GM12875 (cell line): ENCODE data around the gene CUL2.
"Not testable (repeated sequence)": the region's sequence is repeated elsewhere in the genome, so short reads cannot be mapped to it uniquely, and the experiment has no call there.

Experiments used
- H3K4me3 ChIP-seq: one replicate; pipeline ENCODE4 v1.5.1; 2011; ENCODE audit warnings: low read depth, low read length, control low read depth
- CTCF ChIP-seq: IDR thresholded peaks from 2 replicates; pipeline ENCODE4 v1.5.1; 2011; ENCODE audit warnings: low read depth, mild to moderate bottlenecking, control low read depth, inconsistent platforms, low read length, moderate library complexity, borderline replicate concordance; ENCODE audit not compliant: insufficient read depth

Gene CUL2

GRCh38 chr10:34995925-34996324 lies 94.2 kb downstream of the CUL2 start:
- no peak for TF ChIP-seq CTCF
- no peak overlapping the region for H3K4me3 ChIP-seq

GRCh38 chr10:34994565-34995142 lies 95.5 kb downstream of the CUL2 start:
- H3K4me3 ChIP-seq, result no peak overlapping the region
- peak; percentile 70 for TF ChIP-seq CTCF

GRCh38 chr10:34993782-34994181 lies 96.4 kb downstream of the CUL2 start:
- no peak for TF ChIP-seq CTCF

GRCh38 chr10:34991117-34991516 lies 99.0 kb downstream of the CUL2 start:
- not testable (repeated sequence) for H3K4me3 ChIP-seq

More at GRCh38 chr10:34993782-34994181, 96.4 kb downstream of the CUL2 start:
- H3K4me3 ChIP-seq, result no peak overlapping the region

GRCh38 chr10:34988397-34989067 lies 101.6 kb downstream of the CUL2 start:
- no peak overlapping the region for H3K4me3 ChIP-seq
- no peak for TF ChIP-seq CTCF

- TF ChIP-seq CTCF, result no peak
- H3K4me3 ChIP-seq, result no peak overlapping the region
Measured at GRCh38 chr10:34985823-34986222, 104.3 kb downstream of the CUL2 start.

GRCh38 chr10:34985146-34985545 lies 105.0 kb downstream of the CUL2 start:
- no peak for TF ChIP-seq CTCF
- no peak overlapping the region for H3K4me3 ChIP-seq
